HG03432 (cell line): ENCODE measurements around the gene RALGAPA2.

Experiments
- ATAC-seq: cut with Tn5 transposase; IDR thresholded peaks from one replicate; pipeline ENCODE4 v1.9.1; 2021; ENCODE audit warnings: mild to moderate bottlenecking, moderate library complexity; ENCODE audit not compliant: unreplicated experiment

RALGAPA2 gene

GRCh38 chr20:20729563-20729962 lies 17.1 kb upstream of the RALGAPA2 start:
- no peak for ATAC-seq

GRCh38 chr20:20721489-20721888 lies 9.0 kb upstream of the RALGAPA2 start:
- ATAC-seq, result no peak

- ATAC-seq, result no peak
Observed at GRCh38 chr20:20720158-20720557, 7.7 kb upstream of the RALGAPA2 start.

- ATAC-seq, result no peak
Observed at GRCh38 chr20:20719411-20719810, 7.0 kb upstream of the RALGAPA2 start.

- ATAC-seq, result no peak
Observed at GRCh38 chr20:20713244-20713765, 861 bp upstream of the RALGAPA2 start.

GRCh38 chr20:20712004-20712473 lies 405 bp downstream of the RALGAPA2 start:
- ATAC-seq, result peak; percentile 8

- ATAC-seq, result no peak
Observed at GRCh38 chr20:20711413-20711812, 1.0 kb downstream of the RALGAPA2 start.

- no peak for ATAC-seq
Observed at GRCh38 chr20:20710443-20711315, 1.8 kb downstream of the RALGAPA2 start.

- ATAC-seq, result no peak
Observed at GRCh38 chr20:20709887-20710286, 2.6 kb downstream of the RALGAPA2 start.

GRCh38 chr20:20706285-20706684 lies 6.2 kb downstream of the RALGAPA2 start:
- no peak for ATAC-seq

- no peak for ATAC-seq
Observed at GRCh38 chr20:20702330-20703245, 9.9 kb downstream of the RALGAPA2 start.

GRCh38 chr20:20699917-20700316 lies 12.5 kb downstream of the RALGAPA2 start:
- no peak for ATAC-seq

GRCh38 chr20:20699144-20699543 lies 13.3 kb downstream of the RALGAPA2 start:
- ATAC-seq, result no peak

GRCh38 chr20:20697325-20697845 lies 15.1 kb downstream of the RALGAPA2 start:
- ATAC-seq, result no peak

- ATAC-seq, result no peak
Observed at GRCh38 chr20:20695250-20695816, 17.1 kb downstream of the RALGAPA2 start.

- no peak for ATAC-seq
Observed at GRCh38 chr20:20694591-20694990, 17.9 kb downstream of the RALGAPA2 start.

- no peak for ATAC-seq
Observed at GRCh38 chr20:20692587-20692986, 19.9 kb downstream of the RALGAPA2 start.

- peak; percentile 60 for ATAC-seq
Observed at GRCh38 chr20:20691477-20692235, 20.8 kb downstream of the RALGAPA2 start.

- peak; percentile 88 for ATAC-seq
Observed at GRCh38 chr20:20690676-20691476, 21.6 kb downstream of the RALGAPA2 start.
